K562 (cell line): ENCODE results near the gene STMND1. TPM values are rescaled to one million over a fixed set of nuclear protein-coding genes. Genes with fewer than 3 reads are reported as not detected.

Experiments
- ATAC-seq: fragments of 200-7000 bp; cut with Tn5 transposase; 3 replicates; pipeline ENCODE4 v1.9.1; 2020; ENCODE audit warnings: moderate library complexity
- BruUV-seq: library from RNA; stranded (reverse); fragments of 400-500 nt; replicated peaks from 2 replicates; lab custom pipeline; 2021; lab: Mats Ljungman, UMichigan
- CTCF ChIA-PET: fragments of 300-600 bp; formaldehyde crosslinking; extraction: SDS; loops from one replicate; lab custom pipeline; 2021; ENCODE audit warnings: low intra/inter-chr PET ratio; lab: Yijun Ruan, JAX
- POLR2A ChIA-PET: fragments of 300-600, 350-650 bp; sonication (Branson Sonifier 250); formaldehyde crosslinking; extraction: SDS; loops from one replicate; lab custom pipeline; 2021; ENCODE audit warnings: antibody characterized with exemption, inconsistent platforms; lab: Yijun Ruan, JAX
- DNase-seq, 4 experiments: peaks; one replicate each; pipeline versions ENCODE4 v3.0.0 to v3.0.0-alpha.2; 2011 to 2018; ENCODE audit warnings: low spot score in 3 of 4, mixed read lengths in 3 of 4; ENCODE audit errors: extremely low read depth in 1 of 4
- FAIRE-seq: peaks from 2 replicates; lab custom pipeline; 2011; peaks lifted over from hg19 to GRCh38; lab: Jason Lieb, UNC
- H2AFZ ChIP-seq: 2 replicates; pipeline ENCODE4 v1.6.0; 2011; ENCODE audit warnings: low read depth, low read length, control low read depth, inconsistent platforms
- H3K27ac ChIP-seq: fragments of 200-600 bp; 3 replicates; pipeline ENCODE4 v1.8.0; 2011; ENCODE audit warnings: low read depth, mild to moderate bottlenecking, control low read depth, inconsistent platforms, low read length, moderate library complexity, mixed read lengths; ENCODE audit errors: extremely low read depth
- H3K27me3 ChIP-seq, 2 experiments: fragments of 300-600 bp in 1 of 2; 2 replicates in 1 of 2; 3 replicates in 1 of 2; pipeline versions ENCODE4 v1.6.0 to v1.8.0; 2011; ENCODE audit warnings: inconsistent platforms in 2 of 2, low read length in 2 of 2, mild to moderate bottlenecking in 1 of 2, mixed read lengths in 1 of 2, moderate library complexity in 1 of 2; ENCODE audit not compliant: control insufficient read depth in 2 of 2, insufficient read depth in 2 of 2
- H3K36me3 ChIP-seq: fragments of 300-600 bp; 3 replicates; pipeline ENCODE4 v1.8.0; 2011; ENCODE audit warnings: mild to moderate bottlenecking, low read length, inconsistent platforms; ENCODE audit not compliant: control insufficient read depth, insufficient read depth
- H3K4me1 ChIP-seq, 2 experiments: fragments of 200-600 bp in 1 of 2; replicated peaks in 1 of 2; 2 replicates in 1 of 2; 3 replicates in 1 of 2; pipeline versions ENCODE4 v1.5.1 to v1.8.0; 2011; ENCODE audit warnings: inconsistent platforms in 2 of 2, low read length in 2 of 2, mild to moderate bottlenecking in 1 of 2, mixed read lengths in 1 of 2, moderate library complexity in 1 of 2; ENCODE audit not compliant: control insufficient read depth in 2 of 2, insufficient read depth in 2 of 2
- H3K4me2 ChIP-seq: 2 replicates; pipeline ENCODE4 v1.6.1; 2011; ENCODE audit warnings: low read length, control low read depth, inconsistent platforms, mixed read lengths; ENCODE audit not compliant: insufficient read depth
- H3K4me3 ChIP-seq: fragments of 200-600 bp; sonication (generic), shearing (Covaris generic); 2 replicates; pipeline ENCODE4 v1.5.1; 2016; ENCODE audit warnings: control low read depth, inconsistent platforms
- H3K79me2 ChIP-seq: fragments of 200-600 bp; 3 replicates; pipeline ENCODE4 v1.8.0; 2011; ENCODE audit warnings: low read length, inconsistent platforms; ENCODE audit not compliant: control insufficient read depth, insufficient read depth
- H3K9ac ChIP-seq, 2 experiments: 2 replicates each; pipeline versions ENCODE4 v1.6.0 to v1.6.1; 2011; ENCODE audit warnings: low read depth in 2 of 2, low read length in 2 of 2, control low read depth in 1 of 2, inconsistent platforms in 1 of 2, mild to moderate bottlenecking in 1 of 2, mixed read lengths in 1 of 2; ENCODE audit not compliant: insufficient read depth in 1 of 2
- H3K9me1 ChIP-seq: one replicate; pipeline ENCODE4 v1.6.0; 2011; ENCODE audit warnings: inconsistent platforms, mild to moderate bottlenecking, low read length, moderate library complexity; ENCODE audit not compliant: control insufficient read depth, insufficient read depth
- H3K9me3 ChIP-seq: replicated peaks from 2 replicates; pipeline ENCODE4 v1.5.1; 2011; ENCODE audit warnings: low read depth, low read length, inconsistent platforms; ENCODE audit not compliant: control insufficient read depth, insufficient read depth
- H4K20me1 ChIP-seq: replicated peaks from 2 replicates; pipeline ENCODE4 v1.6.1; 2011; ENCODE audit warnings: low read length, inconsistent platforms, mixed read lengths; ENCODE audit not compliant: control insufficient read depth, insufficient read depth
- BRD4 ChIP-seq: fragments of 200-600 bp; sonication (generic); IDR thresholded peaks from 2 replicates; pipeline ENCODE4 v1.6.1; 2017; ENCODE audit warnings: inconsistent platforms
- CSDE1 ChIP-seq, 2 experiments: fragments of 450-650 bp; IDR thresholded peaks; 2 replicates each; pipeline ENCODE4 v1.6.1; 2016; ENCODE audit warnings: mild to moderate bottlenecking in 1 of 2
- CXXC5 ChIP-seq: fragments of 250-450 bp; sonication (Bioruptor Pico); IDR thresholded peaks from 2 replicates; pipeline ENCODE4 v1.8.0; 2022; ENCODE audit warnings: inconsistent platforms, mild to moderate bottlenecking, moderate library complexity
- HLTF ChIP-seq: fragments of 450-650 bp; IDR thresholded peaks from 2 replicates; pipeline ENCODE4 v1.6.1; 2016
- ILK ChIP-seq: fragments of 450-650 bp; IDR thresholded peaks from 2 replicates; pipeline ENCODE4 v1.6.1; 2016; ENCODE audit warnings: missing genetic modification characterization, low read depth, mild to moderate bottlenecking, missing compliant biosample characterization, moderate library complexity, borderline replicate concordance
- IRF2 ChIP-seq: sonication (generic); formaldehyde crosslinking; IDR thresholded peaks from 2 replicates; pipeline ENCODE4 v1.8.1; 2022; ENCODE audit warnings: mild to moderate bottlenecking, missing genetic modification reagents
- NFATC3 ChIP-seq: fragments of 450-650 bp; IDR thresholded peaks from 2 replicates; pipeline ENCODE4 v1.6.1; 2017; ENCODE audit warnings: mild to moderate bottlenecking
- NRF1 ChIP-seq, 2 experiments: fragments of 450-650 bp; IDR thresholded peaks in 1 of 2; conservative IDR thresholded peaks in 1 of 2; 2 replicates each; pipeline ENCODE4 v1.6.1; 2014; ENCODE audit warnings: mild to moderate bottlenecking in 2 of 2
- POLR2A ChIP-seq: fragments of 450-650 bp; conservative IDR thresholded peaks from 2 replicates; pipeline ENCODE4 v1.6.1; 2016
- POLR2H ChIP-seq: IDR thresholded peaks from 2 replicates; pipeline ENCODE4 v1.6.1; 2016; ENCODE audit warnings: missing genetic modification characterization, low read depth, mild to moderate bottlenecking, control low read depth, missing compliant biosample characterization, moderate library complexity
- RBFOX2 ChIP-seq: fragments of 200-400 bp; formaldehyde crosslinking; IDR thresholded peaks from 2 replicates; pipeline ENCODE4 v1.6.1; 2017; ENCODE audit warnings: low read depth, mild to moderate bottlenecking, low read length, moderate library complexity
- TRIM24 ChIP-seq, 2 experiments: fragments of 450-650 bp; IDR thresholded peaks; 2 replicates each; pipeline ENCODE4 v1.6.1; 2016
- ZNF175 ChIP-seq: fragments of 200-800 bp; sonication (Bioruptor generic); IDR thresholded peaks from 2 replicates; pipeline ENCODE4 v1.6.1; 2016; ENCODE audit warnings: low read depth, mild to moderate bottlenecking, missing genetic modification characterization, missing compliant biosample characterization
- ZNF197 ChIP-seq: fragments of 200-800 bp; sonication (Bioruptor generic); IDR thresholded peaks from 2 replicates; pipeline ENCODE4 v1.6.1; 2016; ENCODE audit warnings: low read depth, missing genetic modification characterization, missing compliant biosample characterization
- ZNF583 ChIP-seq: fragments of 250-450 bp; sonication (Bioruptor Pico); IDR thresholded peaks from 2 replicates; pipeline ENCODE4 v1.4.0; 2020
- ZNF668 ChIP-seq: fragments of 250-450 bp; sonication (Bioruptor Pico); IDR thresholded peaks from 2 replicates; pipeline ENCODE4 v1.8.0; 2022; ENCODE audit warnings: mild to moderate bottlenecking, inconsistent platforms
- WGBS: fragments of 100-300 bp; shearing (Covaris generic); methylation state at CpG from one replicate; pipeline ENCODE4 v1.1.6; 2016; ENCODE audit warnings: low coverage, mixed read lengths; ENCODE audit not compliant: insufficient coverage; ENCODE audit errors: missing lambda C conversion rate; 5-methylcytosine and 5-hydroxymethylcytosine counted together
- in situ Hi-C: fragments of 300-500 bp; cut with MboI; formaldehyde crosslinking; loops from 4 replicates; pipeline ENCODE4 v1.15.0; 2018; ENCODE audit warnings: inconsistent platforms, mixed read lengths
- intact Hi-C: fragments of 100-400 bp; cut with micrococcal nuclease; formaldehyde crosslinking; loops from 2 replicates; pipeline ENCODE4 v1.14.2; 2022
- polyA plus RNA-seq, 8 experiments: library from polyadenylated mRNA; depleted of rRNA in 4 of 8; stranded (reverse) in 5 of 8; unstranded in 3 of 8; fragments of >200 nt; fragmentation: Nextera tagmentation in 2 of 8; fragmentation: Illumina TruSeq in 1 of 8; extraction: Ambion mirVana in 2 of 8; extraction: Trizol in 1 of 8; gene quantifications; 2 replicates each; pipeline versions ENCODE4 v1.2.1 to v1.2.3, GENCODE V29; 2011 to 2014; ENCODE audit warnings: inconsistent platforms in 1 of 8, missing spikeins in 1 of 8
- total RNA-seq, 7 experiments: library from RNA; depleted of rRNA in 6 of 7; stranded (reverse); fragments of >200 nt in 6 of 7; fragmentation: Illumina TruSeq in 2 of 7; extraction: Trizol in 2 of 7; gene quantifications; 2 replicates each; pipeline versions ENCODE4 v1.2.1 to v1.2.3, GENCODE V29; 2011 to 2021; ENCODE audit warnings: low replicate concordance in 1 of 7
- TF ChIP-seq, protein P1 (sequence below): fragments of 450-650 bp; IDR thresholded peaks from 2 replicates; pipeline ENCODE4 v1.6.1; 2016; ENCODE audit warnings: missing biosample characterization, missing genetic modification characterization
- TF ChIP-seq, protein P2 (sequence below): sonication (generic); formaldehyde crosslinking; IDR thresholded peaks from 2 replicates; pipeline ENCODE4 v1.8.0; 2022; ENCODE audit warnings: mild to moderate bottlenecking, missing genetic modification reagents
- TF ChIP-seq, protein P3 (sequence below): conservative IDR thresholded peaks from 2 replicates; pipeline ENCODE4 v1.6.1; 2011; ENCODE audit warnings: low read depth, mild to moderate bottlenecking, low read length; ENCODE audit not compliant: control insufficient read depth
- TF ChIP-seq, protein P4 (sequence below), 2 experiments: fragments of 450-650 bp; IDR thresholded peaks; 2 replicates each; pipeline ENCODE4 v1.6.1; 2016

Gene STMND1
- total and polyA plus RNA-seq, 9 of the 15 experiments (the other 6 are each of a cell fraction or from before 2014, with no cell fraction given) = not detected

DNA sequence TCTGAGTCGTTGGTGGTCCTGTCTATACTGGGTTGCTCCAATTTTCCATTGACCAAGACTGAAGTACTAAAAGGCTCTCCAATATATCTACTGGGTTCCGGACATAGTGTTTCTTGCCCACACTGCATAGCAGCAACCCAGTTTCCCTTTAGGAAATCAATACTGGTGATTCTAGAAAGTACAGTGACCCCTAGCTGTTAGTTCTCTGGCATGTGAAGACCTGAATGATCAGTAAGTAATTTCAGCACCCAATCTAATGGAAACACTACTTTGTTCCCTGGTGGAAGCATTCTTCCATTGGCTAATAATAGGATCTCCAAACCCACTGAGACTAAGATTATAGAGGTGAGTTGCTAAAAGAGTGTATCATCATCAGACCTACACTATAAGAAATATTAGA, 40.8 kb upstream of the STMND1 start:
- Histone ChIP-seq H2AFZ (no peak overlapping the region), H3K9me1 (no peaks in the 10 kb centered on the region), H3K36me3 (no peaks in the 10 kb centered on the region), H3K79me2 (no peaks in the 10 kb centered on the region), H4K20me1 (no peaks in the 10 kb centered on the region), H3K4me1 (no peaks in the 10 kb centered on the region), H3K9me3 (no peaks in the 10 kb centered on the region), H3K4me3 (no peak overlapping the region), H3K27ac (no peak overlapping the region), H3K4me2 (no peak overlapping the region), H3K27me3 (peaks cover 0 to 2% of the 10 kb centered on the region in 2 experiments; a peak in 2 of 5 replicates), H3K9ac (no peak overlapping the region)
- intact Hi-C loops (no loop called here), in situ Hi-C loops (no loop called here)
- FAIRE-seq (no peak), ATAC-seq (no peak), DNase-seq (no peak)
- ChIA-PET POLR2A (no interaction called here), CTCF (no interaction called here)
- no TSS peak for BruUV-seq
- TF ChIP-seq, protein P1, sequence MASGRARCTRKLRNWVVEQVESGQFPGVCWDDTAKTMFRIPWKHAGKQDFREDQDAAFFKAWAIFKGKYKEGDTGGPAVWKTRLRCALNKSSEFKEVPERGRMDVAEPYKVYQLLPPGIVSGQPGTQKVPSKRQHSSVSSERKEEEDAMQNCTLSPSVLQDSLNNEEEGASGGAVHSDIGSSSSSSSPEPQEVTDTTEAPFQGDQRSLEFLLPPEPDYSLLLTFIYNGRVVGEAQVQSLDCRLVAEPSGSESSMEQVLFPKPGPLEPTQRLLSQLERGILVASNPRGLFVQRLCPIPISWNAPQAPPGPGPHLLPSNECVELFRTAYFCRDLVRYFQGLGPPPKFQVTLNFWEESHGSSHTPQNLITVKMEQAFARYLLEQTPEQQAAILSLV (tag) = no peak
- TF ChIP-seq CSDE1 (IDR thresholded peaks at IDR 0.05) (no peak), ZNF175 (no peak), TRIM24 (IDR thresholded peaks at IDR 0.05) (no peak), HLTF (no peak), CXXC5 (CRISPR knock-in tag) (no peak), ZNF583 (CRISPR knock-in tag) (no peak), ILK (no peak), NRF1 (conservative IDR thresholded peaks at IDR 0.05 in 1 of 2, IDR thresholded peaks at IDR 0.05 in 1 of 2) (no peak), POLR2H (tag) (no peak), ZNF668 (CRISPR knock-in tag) (no peak), RBFOX2 (no peak), IRF2 (CRISPR knock-in tag) (no peak), BRD4 (no peak), POLR2A (no peak), NFATC3 (no peak), ZNF197 (CRISPR knock-in tag) (no peak)
- TF ChIP-seq, protein P2, sequence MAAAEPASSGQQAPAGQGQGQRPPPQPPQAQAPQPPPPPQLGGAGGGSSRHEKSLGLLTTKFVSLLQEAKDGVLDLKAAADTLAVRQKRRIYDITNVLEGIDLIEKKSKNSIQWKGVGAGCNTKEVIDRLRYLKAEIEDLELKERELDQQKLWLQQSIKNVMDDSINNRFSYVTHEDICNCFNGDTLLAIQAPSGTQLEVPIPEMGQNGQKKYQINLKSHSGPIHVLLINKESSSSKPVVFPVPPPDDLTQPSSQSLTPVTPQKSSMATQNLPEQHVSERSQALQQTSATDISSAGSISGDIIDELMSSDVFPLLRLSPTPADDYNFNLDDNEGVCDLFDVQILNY (CRISPR knock-in tag) = no peak
- TF ChIP-seq, protein P3, sequence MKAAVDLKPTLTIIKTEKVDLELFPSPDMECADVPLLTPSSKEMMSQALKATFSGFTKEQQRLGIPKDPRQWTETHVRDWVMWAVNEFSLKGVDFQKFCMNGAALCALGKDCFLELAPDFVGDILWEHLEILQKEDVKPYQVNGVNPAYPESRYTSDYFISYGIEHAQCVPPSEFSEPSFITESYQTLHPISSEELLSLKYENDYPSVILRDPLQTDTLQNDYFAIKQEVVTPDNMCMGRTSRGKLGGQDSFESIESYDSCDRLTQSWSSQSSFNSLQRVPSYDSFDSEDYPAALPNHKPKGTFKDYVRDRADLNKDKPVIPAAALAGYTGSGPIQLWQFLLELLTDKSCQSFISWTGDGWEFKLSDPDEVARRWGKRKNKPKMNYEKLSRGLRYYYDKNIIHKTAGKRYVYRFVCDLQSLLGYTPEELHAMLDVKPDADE = no peak
- TF ChIP-seq, protein P4, sequence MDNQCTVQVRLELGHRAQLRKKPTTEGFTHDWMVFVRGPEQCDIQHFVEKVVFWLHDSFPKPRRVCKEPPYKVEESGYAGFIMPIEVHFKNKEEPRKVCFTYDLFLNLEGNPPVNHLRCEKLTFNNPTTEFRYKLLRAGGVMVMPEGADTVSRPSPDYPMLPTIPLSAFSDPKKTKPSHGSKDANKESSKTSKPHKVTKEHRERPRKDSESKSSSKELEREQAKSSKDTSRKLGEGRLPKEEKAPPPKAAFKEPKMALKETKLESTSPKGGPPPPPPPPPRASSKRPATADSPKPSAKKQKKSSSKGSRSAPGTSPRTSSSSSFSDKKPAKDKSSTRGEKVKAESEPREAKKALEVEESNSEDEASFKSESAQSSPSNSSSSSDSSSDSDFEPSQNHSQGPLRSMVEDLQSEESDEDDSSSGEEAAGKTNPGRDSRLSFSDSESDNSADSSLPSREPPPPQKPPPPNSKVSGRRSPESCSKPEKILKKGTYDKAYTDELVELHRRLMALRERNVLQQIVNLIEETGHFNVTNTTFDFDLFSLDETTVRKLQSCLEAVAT (IDR thresholded peaks at IDR 0.05) = no peak
- WGBS = 0% methylated on average over 2 of the region's 2 CpGs
